ENCODE data around the gene ACOT12. TPM values are rescaled to one million over a fixed set of nuclear protein-coding genes. Genes with fewer than 3 reads are reported as not detected.
A peak's percentile ranks its signal among the peaks of the same experiment; 100 is the strongest.

Gene ACOT12
- total and polyA plus RNA-seq, 2 of the 13 experiments (the other 11 are each of a cell fraction or from before 2014, with no cell fraction given): not detected

GRCh38 chr5:81353189-81353588 lies 40.7 kb downstream of the ACOT12 start (continued):
- TF ChIP-seq KIAA2018 (CRISPR knock-in tag; IDR thresholded peaks at IDR 0.05; ENCODE audit: borderline replicate concordance) (no peak), ZNF720 (CRISPR knock-in tag; IDR thresholded peaks at IDR 0.05) (no peak), HBP1 (CRISPR knock-in tag; IDR thresholded peaks at IDR 0.05; ENCODE audit: low read depth) (no peak), SYNCRIP (IDR thresholded peaks at IDR 0.05; ENCODE audit: insufficient read depth, low read depth, low read length) (no peak), KDM4B (CRISPR knock-in tag; IDR thresholded peaks at IDR 0.05) (peak; percentile 82), SIN3A (IDR thresholded peaks at IDR 0.05; ENCODE audit: borderline replicate concordance, low read depth, low read length) (no peak), TBX3 (IDR thresholded peaks at IDR 0.05; ENCODE audit: borderline replicate concordance) (peak; percentile 33; the same call in 1 of the 2 replicates), DPF2 (CRISPR knock-in tag; IDR thresholded peaks at IDR 0.05; ENCODE audit: borderline replicate concordance, low read depth) (peak; percentile 77; the same call in 1 of the 2 replicates), NR2C2 (CRISPR knock-in tag; IDR thresholded peaks at IDR 0.05; ENCODE audit: borderline replicate concordance) (peak; percentile 72), ZNF160 (CRISPR knock-in tag; IDR thresholded peaks at IDR 0.05) (no peak), SUZ12 (IDR thresholded peaks at IDR 0.05; ENCODE audit: low read depth, low read length) (no peak), ZNF607 (CRISPR knock-in tag; IDR thresholded peaks at IDR 0.05; ENCODE audit: borderline replicate concordance) (no peak; the same call in 1 of the 2 replicates), PHF20 (CRISPR knock-in tag; IDR thresholded peaks at IDR 0.05) (no peak), ATM (IDR thresholded peaks at IDR 0.05; ENCODE audit: borderline replicate concordance) (no peak), BCL3 (CRISPR knock-in tag; IDR thresholded peaks at IDR 0.05) (no peak), ZNF781 (CRISPR knock-in tag; IDR thresholded peaks at IDR 0.05; ENCODE audit: borderline replicate concordance, not compliant biosample characterization) (no peak), CBFB (CRISPR knock-in tag; IDR thresholded peaks at IDR 0.05) (no peak), ZNF589 (CRISPR knock-in tag; conservative IDR thresholded peaks at IDR 0.05) (no peak), STAG1 (CRISPR knock-in tag; IDR thresholded peaks at IDR 0.05) (0 out of 2 replicates have a peak, but pooled peaks have one; percentile 20), PLRG1 (conservative IDR thresholded peaks at IDR 0.05) (no peak), TMF1 (CRISPR knock-in tag; IDR thresholded peaks at IDR 0.05; ENCODE audit: low read depth) (no peak), ZSCAN22 (CRISPR knock-in tag; IDR thresholded peaks at IDR 0.05) (no peak)
